HEK293T (cell line): Measurements from ENCODE around the gene NHSL2.

Experiments used
- CTCF ChIA-PET: fragments of 350-600 bp; formaldehyde crosslinking; extraction: SDS; loops from one replicate; lab custom pipeline; 2021; ENCODE audit warnings: antibody characterized with exemption, inconsistent platforms; lab: Yijun Ruan, JAX
- POLR2A ChIA-PET: fragments of 350-600 bp; formaldehyde crosslinking; extraction: SDS; loops from one replicate; lab custom pipeline; 2020; ENCODE audit warnings: antibody characterized with exemption, inconsistent platforms; lab: Yijun Ruan, JAX
- DNase-seq: peaks from one replicate; pipeline ENCODE4 v3.0.0; 2012; ENCODE audit warnings: mixed read lengths; ENCODE audit errors: extremely low spot score
- ARNT ChIP-seq: fragments of 450-650 bp; IDR thresholded peaks from 2 replicates; pipeline ENCODE4 v1.6.1; 2017; ENCODE audit warnings: mild to moderate bottlenecking
- BHLHE40 ChIP-seq: fragments of 450-650 bp; IDR thresholded peaks from 2 replicates; pipeline ENCODE4 v1.6.1; 2016; ENCODE audit warnings: mild to moderate bottlenecking, moderate library complexity, borderline replicate concordance
- CTBP1 ChIP-seq: fragments of 450-650 bp; IDR thresholded peaks from 2 replicates; pipeline ENCODE4 v1.6.1; 2016; ENCODE audit warnings: borderline replicate concordance
- ELF4 ChIP-seq: fragments of 450-650 bp; IDR thresholded peaks from 2 replicates; pipeline ENCODE4 v1.6.1; 2017; ENCODE audit warnings: antibody characterized with exemption
- FOXA1 ChIP-seq: fragments of 450-650 bp; IDR thresholded peaks from 2 replicates; pipeline ENCODE4 v1.6.1; 2016; ENCODE audit warnings: mild to moderate bottlenecking
- FOXK2 ChIP-seq: fragments of 450-650 bp; IDR thresholded peaks from 2 replicates; pipeline ENCODE4 v1.6.1; 2016; ENCODE audit warnings: mild to moderate bottlenecking
- FOXM1 ChIP-seq: fragments of 450-650 bp; IDR thresholded peaks from 2 replicates; pipeline ENCODE4 v1.6.1; 2017; ENCODE audit warnings: mild to moderate bottlenecking, borderline replicate concordance
- HDGF ChIP-seq: fragments of 450-650 bp; IDR thresholded peaks from 2 replicates; pipeline ENCODE4 v1.6.1; 2017; ENCODE audit warnings: antibody characterized with exemption, borderline replicate concordance
- L3MBTL2 ChIP-seq: fragments of 450-650 bp; conservative IDR thresholded peaks from 2 replicates; pipeline ENCODE4 v1.6.1; 2016; ENCODE audit warnings: mild to moderate bottlenecking
- LEF1 ChIP-seq: fragments of 450-650 bp; IDR thresholded peaks from 2 replicates; pipeline ENCODE4 v1.6.1; 2017; ENCODE audit warnings: mild to moderate bottlenecking, borderline replicate concordance
- NFRKB ChIP-seq: fragments of 450-650 bp; IDR thresholded peaks from 2 replicates; pipeline ENCODE4 v1.6.1; 2016; ENCODE audit warnings: mild to moderate bottlenecking, moderate library complexity
- SP1 ChIP-seq: fragments of 450-650 bp; IDR thresholded peaks from 2 replicates; pipeline ENCODE4 v1.6.1; 2017
- SUZ12 ChIP-seq: fragments of 450-650 bp; IDR thresholded peaks from 2 replicates; pipeline ENCODE4 v1.6.1; 2016; ENCODE audit warnings: mild to moderate bottlenecking
- TARDBP ChIP-seq: fragments of 450-650 bp; IDR thresholded peaks from 2 replicates; pipeline ENCODE4 v1.6.1; 2016
- ZNF384 ChIP-seq: fragments of 450-650 bp; IDR thresholded peaks from 2 replicates; pipeline ENCODE4 v1.6.1; 2016
- TF ChIP-seq, protein P1 (sequence below): fragments of 450-650 bp; IDR thresholded peaks from 2 replicates; pipeline ENCODE4 v1.6.1; 2016

NHSL2 gene

DNA sequence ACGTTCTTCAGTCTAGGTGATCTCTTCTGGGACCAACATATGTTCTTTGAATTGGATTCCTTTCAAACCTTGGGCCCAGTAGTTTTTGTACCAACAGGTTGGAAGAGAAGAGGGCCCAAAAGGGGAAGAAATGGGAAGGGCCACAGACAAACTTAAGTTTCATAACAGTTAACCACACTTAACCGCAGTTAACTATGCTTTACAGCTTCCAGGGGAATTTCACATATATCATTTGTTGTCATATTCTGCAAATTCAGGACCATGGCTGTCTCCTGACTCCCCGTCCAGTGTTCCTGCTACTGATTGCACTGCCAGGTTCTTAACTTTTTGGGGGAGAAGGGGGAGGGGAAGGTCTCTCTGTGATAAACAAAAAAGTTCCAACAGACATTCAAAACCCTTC lies 186.5 kb downstream of the NHSL2 start:
- TF ChIP-seq FOXK2, result no peak
- TF ChIP-seq ZNF384, result no peak
- TF ChIP-seq FOXA1, result no peak
- TF ChIP-seq CTBP1, result no peak
- no peak for TF ChIP-seq ELF4
- TF ChIP-seq BHLHE40, result no peak
- no peak for TF ChIP-seq SUZ12
- TF ChIP-seq L3MBTL2, result no peak
- TF ChIP-seq ARNT, result no peak
- no peak for TF ChIP-seq NFRKB
- no peak for TF ChIP-seq TARDBP
- TF ChIP-seq SP1, result no peak
- TF ChIP-seq HDGF, result no peak
- TF ChIP-seq, protein P1, sequence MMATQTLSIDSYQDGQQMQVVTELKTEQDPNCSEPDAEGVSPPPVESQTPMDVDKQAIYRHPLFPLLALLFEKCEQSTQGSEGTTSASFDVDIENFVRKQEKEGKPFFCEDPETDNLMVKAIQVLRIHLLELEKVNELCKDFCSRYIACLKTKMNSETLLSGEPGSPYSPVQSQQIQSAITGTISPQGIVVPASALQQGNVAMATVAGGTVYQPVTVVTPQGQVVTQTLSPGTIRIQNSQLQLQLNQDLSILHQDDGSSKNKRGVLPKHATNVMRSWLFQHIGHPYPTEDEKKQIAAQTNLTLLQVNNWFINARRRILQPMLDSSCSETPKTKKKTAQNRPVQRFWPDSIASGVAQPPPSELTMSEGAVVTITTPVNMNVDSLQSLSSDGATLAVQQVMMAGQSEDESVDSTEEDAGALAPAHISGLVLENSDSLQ, result no peak
- no peak for TF ChIP-seq LEF1
- TF ChIP-seq FOXM1, result no peak
- no peak for DNase-seq
- POLR2A ChIA-PET, result interaction anchor here (1.1 kb wide), 1 partner anchor 94 kb away, joined by 3 read pairs; no protein-coding TSS in a partner anchor
- CTCF ChIA-PET, result no interaction called here

DNA sequence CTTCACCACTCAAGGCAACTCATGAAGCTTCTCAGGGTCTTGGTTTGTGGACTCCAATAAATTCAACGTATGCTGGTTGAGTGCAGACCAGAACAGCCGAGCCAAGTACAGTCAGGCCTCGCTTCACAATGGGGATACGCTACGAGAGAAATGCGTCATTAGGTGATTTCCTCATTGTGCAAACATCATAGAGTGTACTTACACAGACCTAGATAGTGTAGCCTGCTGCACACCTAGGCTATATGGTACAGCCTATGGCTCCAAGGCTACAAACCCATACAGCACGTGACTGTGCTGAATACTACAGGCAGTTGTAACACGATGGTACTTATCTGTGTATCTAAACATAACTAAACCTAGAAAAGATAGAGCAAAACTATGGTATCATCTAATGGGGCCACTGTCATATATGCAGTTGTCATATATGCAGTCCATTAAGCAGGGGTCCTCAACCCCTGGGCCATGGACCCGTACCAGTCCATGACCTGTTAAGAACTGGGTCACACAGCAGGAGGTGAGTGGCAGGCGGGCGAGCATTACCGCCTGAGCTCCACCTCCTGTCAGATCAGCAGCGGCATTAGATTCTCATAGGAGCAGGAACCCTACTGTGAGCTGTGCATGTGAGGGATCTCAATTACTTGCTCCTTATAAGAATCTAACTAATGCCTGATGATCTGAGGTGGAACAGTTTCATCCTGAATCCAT lies 189.6 kb downstream of the NHSL2 start:
- TF ChIP-seq HDGF (no peak), ELF4 (no peak), SUZ12 (no peak), TARDBP (no peak), FOXA1 (no peak), FOXM1 (no peak), CTBP1 (no peak), L3MBTL2 (0 out of 2 replicates have a peak, but pooled peaks have one; percentile 14)
- TF ChIP-seq, protein P1, result peak; percentile 84
- POLR2A ChIA-PET, result interaction anchor here (0.7 to 1.1 kb wide), 2 partner anchors 15 to 25 kb away, joined by 3 read pairs; no protein-coding TSS in a partner anchor
- no peak for DNase-seq
- CTCF ChIA-PET, result interaction anchor here (0.8 to 1.2 kb wide), 2 partner anchors 10 to 79 kb away, joined by 3 to 4 read pairs; no protein-coding TSS in a partner anchor

DNA sequence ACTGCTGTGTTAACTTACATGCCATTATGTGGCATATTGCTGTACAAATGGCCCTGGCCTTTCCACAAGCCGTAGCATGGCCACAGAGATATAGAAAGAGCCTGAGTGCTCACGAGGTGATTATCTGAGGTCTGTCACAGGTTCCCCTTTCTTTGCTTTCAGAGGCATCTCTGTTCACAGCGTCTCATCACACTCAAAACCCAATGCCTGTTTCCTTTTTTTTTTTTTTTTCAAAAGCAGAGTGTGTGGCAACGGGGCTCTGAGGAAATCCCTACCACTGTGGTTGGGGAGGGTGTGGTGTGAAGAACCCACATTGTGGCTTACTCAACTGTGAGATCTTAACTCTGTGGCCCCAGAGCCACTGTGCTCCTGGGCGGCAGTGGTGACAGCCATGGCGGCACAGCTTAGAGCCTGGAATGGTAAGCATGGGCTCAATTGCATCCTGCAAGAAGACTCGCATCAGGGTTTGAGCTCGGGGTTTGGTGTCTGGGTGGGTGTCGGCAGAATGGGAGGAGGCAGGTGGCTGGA lies 190.2 kb downstream of the NHSL2 start:
- POLR2A ChIA-PET, result interaction anchor here (1.1 to 1.4 kb wide), 3 partner anchors 14 to 83 kb away, joined by 3 read pairs; no protein-coding TSS in a partner anchor
- CTCF ChIA-PET, result interaction anchor here (1.0 to 1.2 kb wide), 2 partner anchors 17 to 20 kb away, joined by 3 read pairs; no protein-coding TSS in a partner anchor
- TF ChIP-seq SP1, result no peak
- TF ChIP-seq HDGF, result no peak
- TF ChIP-seq BHLHE40, result no peak
- DNase-seq, result no peak

DNA sequence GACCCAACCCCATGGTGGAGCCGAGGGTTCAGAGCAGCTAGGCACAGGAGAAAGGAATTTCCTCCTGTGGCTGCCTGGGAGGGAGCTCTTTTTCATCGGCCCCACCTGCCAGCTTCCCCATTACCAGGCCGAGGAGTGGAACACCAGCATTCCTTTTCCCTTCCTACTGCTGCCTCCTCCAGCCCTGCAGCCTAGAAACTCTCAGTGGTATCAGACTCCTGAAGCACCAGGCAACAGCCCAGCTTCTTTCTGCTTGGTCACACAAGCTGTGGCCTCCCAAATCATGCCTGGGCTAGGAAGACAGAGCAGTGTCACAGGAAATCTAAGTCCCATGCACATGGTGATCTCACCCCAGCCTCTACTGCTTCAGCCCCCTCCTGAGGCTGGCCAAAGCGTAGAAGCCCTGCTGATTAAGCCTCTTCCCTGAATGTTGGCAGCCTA lies 191.0 kb downstream of the NHSL2 start:
- ChIA-PET POLR2A (interaction anchor here (1.1 to 1.4 kb wide), 2 partner anchors 72 to 84 kb away, joined by 3 read pairs; no protein-coding TSS in a partner anchor), CTCF (interaction anchor here (0.7 to 1.2 kb wide), 3 partner anchors 17 to 79 kb away, joined by 3 read pairs; no protein-coding TSS in a partner anchor)
- no peak for TF ChIP-seq L3MBTL2
- TF ChIP-seq FOXK2, result no peak
- no peak for TF ChIP-seq BHLHE40
- no peak for TF ChIP-seq NFRKB
- TF ChIP-seq HDGF, result no peak
- TF ChIP-seq ARNT, result no peak
- TF ChIP-seq FOXM1, result no peak
- TF ChIP-seq CTBP1, result no peak
- TF ChIP-seq FOXA1, result no peak
- TF ChIP-seq SP1, result no peak
- TF ChIP-seq, protein P1, result no peak
- TF ChIP-seq ELF4, result no peak
- TF ChIP-seq TARDBP, result no peak
- no peak for TF ChIP-seq LEF1
- TF ChIP-seq ZNF384, result no peak
- no peak for TF ChIP-seq SUZ12
- no peak for DNase-seq

DNA sequence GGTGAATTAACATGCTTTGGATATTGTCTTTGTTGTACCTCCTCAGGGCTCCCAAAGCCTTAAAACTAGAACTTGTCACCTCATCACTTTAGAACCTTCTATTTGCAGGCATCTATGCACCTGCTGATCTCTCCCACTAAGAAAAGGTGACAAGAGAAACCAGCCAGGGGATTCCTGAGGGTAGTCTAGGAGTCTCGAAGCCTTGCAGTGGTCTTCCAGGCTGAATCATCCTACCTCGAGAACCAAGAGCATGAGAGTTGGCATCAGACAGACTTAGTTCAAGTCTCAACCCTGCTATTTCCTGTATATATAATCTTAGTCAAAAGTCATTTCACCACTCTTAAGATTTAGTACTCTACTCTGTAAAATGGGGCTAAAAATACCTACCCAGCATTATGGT lies 191.5 kb downstream of the NHSL2 start:
- CTCF ChIA-PET, result interaction anchor here (0.7 to 1.2 kb wide), 3 partner anchors 18 to 80 kb away, joined by 3 read pairs; no protein-coding TSS in a partner anchor

More for the DNA sequence above, 191.5 kb downstream of the NHSL2 start:
- TF ChIP-seq SP1 (no peak), FOXA1 (no peak), BHLHE40 (no peak), LEF1 (no peak), CTBP1 (no peak), FOXK2 (no peak), ELF4 (no peak), NFRKB (no peak), SUZ12 (no peak), ZNF384 (no peak)
- TF ChIP-seq, protein P1, result no peak
- POLR2A ChIA-PET, result interaction anchor here (1.1 to 1.4 kb wide), 2 partner anchors 73 to 84 kb away, joined by 3 read pairs; no protein-coding TSS in a partner anchor
- DNase-seq, result no peak
